Measurements from ENCODE around the gene KDM5B. TPM values are rescaled to one million over a fixed set of nuclear protein-coding genes. Genes with fewer than 3 reads are reported as not detected.

KDM5B gene
- total and polyA plus RNA-seq, 5 donors from 2014 or later: 13.7 to 77.7 (median 15.1) TPM

GRCh38 chr1:202805886-202806844 lies 2.1 kb downstream of the KDM5B start:
- peaks cover 37% of the 10 kb centered on the region for H3K4me1 ChIP-seq (ENCODE audit: control insufficient read depth, insufficient read depth, low read length, poor library complexity, severe bottlenecking)
- Mint-ChIP-seq H3K27me3 (peaks cover 7% of the 10 kb centered on the region), H3K9me3 (no peaks in the 10 kb centered on the region), H3K4me3 (peak overlapping the region; percentile 83 to 99 (median 88)), H3K4me1 (peaks cover 31 to 71% (median 55%) of the 10 kb centered on the region in 4 donors), H3K36me3 (no peaks in the 10 kb centered on the region), H3K27ac (peak overlapping the region; percentile 82 to 92 (median 88))
- H3K9me3 ChIP-seq (ENCODE audit: control insufficient read depth in 2 of 2, low read length in 2 of 2): no peaks in the 10 kb centered on the region
- DNase-seq (peak in 1 of 3 donors; percentile 50), ATAC-seq (ENCODE audit: low read depth in 2 of 2) (no peak)
- peak overlapping the region; percentile 86 for H3K4me3 ChIP-seq (ENCODE audit: low read depth, low read length)
- H3K27ac ChIP-seq (ENCODE audit: insufficient read depth, low read length, poor library complexity, severe bottlenecking): peak overlapping the region; percentile 65
- H3K27me3 ChIP-seq (ENCODE audit: control insufficient read depth, insufficient read depth, low read length): no peaks in the 10 kb centered on the region
- no peaks in the 10 kb centered on the region for H3K36me3 ChIP-seq (ENCODE audit: control insufficient read depth, insufficient read depth, low read length)

GRCh38 chr1:202804126-202804525 lies 4.1 kb downstream of the KDM5B start:
- no peak overlapping the region for H3K27ac Mint-ChIP-seq
- no peak for ATAC-seq (ENCODE audit: low read depth in 2 of 2)
- no peak overlapping the region for H3K4me3 ChIP-seq (ENCODE audit: low read depth, low read length)
- no peaks in the 10 kb centered on the region for H3K9me3 Mint-ChIP-seq
- peaks cover 27% of the 10 kb centered on the region for H3K4me1 ChIP-seq (ENCODE audit: control insufficient read depth, insufficient read depth, low read length, poor library complexity, severe bottlenecking)
- no peaks in the 10 kb centered on the region for H3K36me3 ChIP-seq (ENCODE audit: control insufficient read depth, insufficient read depth, low read length)
- no peaks in the 10 kb centered on the region for H3K27me3 Mint-ChIP-seq
- DNase-seq: no peak
- H3K4me3 Mint-ChIP-seq: peak overlapping the region in 2 of 4 donors; percentile 7 to 36
- peaks cover 29 to 66% (median 50%) of the 10 kb centered on the region in 4 donors for H3K4me1 Mint-ChIP-seq
- no peaks in the 10 kb centered on the region for H3K9me3 ChIP-seq (ENCODE audit: control insufficient read depth in 2 of 2, low read length in 2 of 2)
- H3K27me3 ChIP-seq (ENCODE audit: control insufficient read depth, insufficient read depth, low read length): no peaks in the 10 kb centered on the region
- peaks cover 8% of the 10 kb centered on the region for H3K36me3 Mint-ChIP-seq
- H3K27ac ChIP-seq (ENCODE audit: insufficient read depth, low read length, poor library complexity, severe bottlenecking): no peak overlapping the region

- peak overlapping the region in 2 of 4 donors; percentile 15 to 36 for H3K4me3 Mint-ChIP-seq
- DNase-seq (no peak), ATAC-seq (ENCODE audit: low read depth in 2 of 2) (no peak)
- H3K4me1 Mint-ChIP-seq: peaks cover 21 to 65% (median 43%) of the 10 kb centered on the region in 4 donors
- no peaks in the 10 kb centered on the region for H3K27me3 ChIP-seq (ENCODE audit: control insufficient read depth, insufficient read depth, low read length)
- no peak overlapping the region for H3K27ac ChIP-seq (ENCODE audit: insufficient read depth, low read length, poor library complexity, severe bottlenecking)
- H3K27me3 Mint-ChIP-seq: no peaks in the 10 kb centered on the region
- H3K4me1 ChIP-seq (ENCODE audit: control insufficient read depth, insufficient read depth, low read length, poor library complexity, severe bottlenecking): peaks cover 27% of the 10 kb centered on the region
- H3K4me3 ChIP-seq (ENCODE audit: low read depth, low read length): no peak overlapping the region
- H3K9me3 Mint-ChIP-seq: no peaks in the 10 kb centered on the region
- H3K36me3 ChIP-seq (ENCODE audit: control insufficient read depth, insufficient read depth, low read length): no peaks in the 10 kb centered on the region
- no peak overlapping the region for H3K27ac Mint-ChIP-seq
- H3K9me3 ChIP-seq (ENCODE audit: control insufficient read depth in 2 of 2, low read length in 2 of 2): no peaks in the 10 kb centered on the region
- H3K36me3 Mint-ChIP-seq: peaks cover 8% of the 10 kb centered on the region
These were observed 5.0 kb downstream of the KDM5B start for GRCh38 chr1:202802998-202803932.

GRCh38 chr1:202802034-202802433 lies 6.2 kb downstream of the KDM5B start:
- Mint-ChIP-seq H3K27ac (no peak overlapping the region), H3K9me3 (no peaks in the 10 kb centered on the region), H3K36me3 (peaks cover 8% of the 10 kb centered on the region), H3K27me3 (no peaks in the 10 kb centered on the region), H3K4me1 (peaks cover 26 to 74% (median 50%) of the 10 kb centered on the region in 4 donors), H3K4me3 (no peak overlapping the region)
- no peak for ATAC-seq (ENCODE audit: low read depth in 2 of 2)
- DNase-seq: no peak
- Histone ChIP-seq H3K36me3 (ENCODE audit: control insufficient read depth, insufficient read depth, low read length) (no peaks in the 10 kb centered on the region), H3K9me3 (ENCODE audit: control insufficient read depth in 2 of 2, low read length in 2 of 2) (no peaks in the 10 kb centered on the region), H3K27ac (ENCODE audit: insufficient read depth, low read length, poor library complexity, severe bottlenecking) (no peak overlapping the region), H3K4me1 (ENCODE audit: control insufficient read depth, insufficient read depth, low read length, poor library complexity, severe bottlenecking) (peaks cover 25% of the 10 kb centered on the region), H3K27me3 (ENCODE audit: control insufficient read depth, insufficient read depth, low read length) (no peaks in the 10 kb centered on the region), H3K4me3 (ENCODE audit: low read depth, low read length) (no peak overlapping the region)

GRCh38 chr1:202801175-202801574 lies 7.0 kb downstream of the KDM5B start:
- Histone ChIP-seq H3K27ac (ENCODE audit: insufficient read depth, low read length, poor library complexity, severe bottlenecking) (no peak overlapping the region), H3K9me3 (ENCODE audit: control insufficient read depth in 2 of 2, low read length in 2 of 2) (no peaks in the 10 kb centered on the region), H3K4me3 (ENCODE audit: low read depth, low read length) (no peak overlapping the region), H3K27me3 (ENCODE audit: control insufficient read depth, insufficient read depth, low read length) (no peaks in the 10 kb centered on the region), H3K4me1 (ENCODE audit: control insufficient read depth, insufficient read depth, low read length, poor library complexity, severe bottlenecking) (peaks cover 23% of the 10 kb centered on the region), H3K36me3 (ENCODE audit: control insufficient read depth, insufficient read depth, low read length) (no peaks in the 10 kb centered on the region)
- peaks cover 22 to 78% (median 46%) of the 10 kb centered on the region in 4 donors for H3K4me1 Mint-ChIP-seq
- no peak overlapping the region for H3K4me3 Mint-ChIP-seq
- no peaks in the 10 kb centered on the region for H3K9me3 Mint-ChIP-seq
- no peak for DNase-seq
- peak overlapping the region in 1 of 3 donors; percentile 72 for H3K27ac Mint-ChIP-seq
- ATAC-seq (ENCODE audit: low read depth in 2 of 2): no peak
- H3K36me3 Mint-ChIP-seq: peaks cover 8% of the 10 kb centered on the region
- H3K27me3 Mint-ChIP-seq: no peaks in the 10 kb centered on the region

- no peaks in the 10 kb centered on the region for H3K9me3 Mint-ChIP-seq
- H3K4me1 Mint-ChIP-seq: peaks cover 21 to 77% (median 45%) of the 10 kb centered on the region in 4 donors
- Histone ChIP-seq H3K27me3 (ENCODE audit: control insufficient read depth, insufficient read depth, low read length) (no peaks in the 10 kb centered on the region), H3K27ac (ENCODE audit: insufficient read depth, low read length, poor library complexity, severe bottlenecking) (no peak overlapping the region), H3K36me3 (ENCODE audit: control insufficient read depth, insufficient read depth, low read length) (no peaks in the 10 kb centered on the region), H3K4me3 (ENCODE audit: low read depth, low read length) (no peak overlapping the region), H3K9me3 (ENCODE audit: control insufficient read depth in 2 of 2, low read length in 2 of 2) (no peaks in the 10 kb centered on the region), H3K4me1 (ENCODE audit: control insufficient read depth, insufficient read depth, low read length, poor library complexity, severe bottlenecking) (peaks cover 19% of the 10 kb centered on the region)
- H3K4me3 Mint-ChIP-seq: no peak overlapping the region
- no peak for DNase-seq
- peaks cover 8% of the 10 kb centered on the region for H3K36me3 Mint-ChIP-seq
- peak overlapping the region in 1 of 3 donors; percentile 72 for H3K27ac Mint-ChIP-seq
- no peak for ATAC-seq (ENCODE audit: low read depth in 2 of 2)
- H3K27me3 Mint-ChIP-seq: no peaks in the 10 kb centered on the region
These were observed 7.5 kb downstream of the KDM5B start for GRCh38 chr1:202800742-202801141.

GRCh38 chr1:202798792-202799331 lies 9.4 kb downstream of the KDM5B start:
- Histone ChIP-seq H3K9me3 (ENCODE audit: control insufficient read depth in 2 of 2, low read length in 2 of 2) (no peaks in the 10 kb centered on the region), H3K4me3 (ENCODE audit: low read depth, low read length) (no peak overlapping the region), H3K36me3 (ENCODE audit: control insufficient read depth, insufficient read depth, low read length) (no peaks in the 10 kb centered on the region), H3K4me1 (ENCODE audit: control insufficient read depth, insufficient read depth, low read length, poor library complexity, severe bottlenecking) (peaks cover 16% of the 10 kb centered on the region), H3K27ac (ENCODE audit: insufficient read depth, low read length, poor library complexity, severe bottlenecking) (no peak overlapping the region), H3K27me3 (ENCODE audit: control insufficient read depth, insufficient read depth, low read length) (no peaks in the 10 kb centered on the region)
- H3K27me3 Mint-ChIP-seq: no peaks in the 10 kb centered on the region
- H3K9me3 Mint-ChIP-seq: no peaks in the 10 kb centered on the region
- no peak overlapping the region for H3K4me3 Mint-ChIP-seq
- no peak overlapping the region for H3K27ac Mint-ChIP-seq
- ATAC-seq (ENCODE audit: low read depth in 2 of 2) (no peak), DNase-seq (no peak)
- peaks cover 25 to 69% (median 36%) of the 10 kb centered on the region in 4 donors for H3K4me1 Mint-ChIP-seq
- H3K36me3 Mint-ChIP-seq: peaks cover 8% of the 10 kb centered on the region
